Stimulated activated naive B cell treated with anti-CD40 and anti-IgM and Interleukin-4, amounts not matched to agents 10 μg/mL and 1 μg/mL and 100 μg/mL, for 72 hours (primary cell): ENCODE results near the gene ZBTB7B.

ENCODE experiments used
- ATAC-seq, 2 donors: fragments of 150-1000 bp; cut with Tn5 transposase; replicated peaks; 2 replicates each; pipeline ENCODE4 v1.10.0; 2021; ENCODE audit warnings: moderate library complexity in 1 of 2
- DNase-seq: peaks from one replicate; pipeline ENCODE4 v3.0.0; 2021
- H3K27ac Mint-ChIP-seq: one replicate; pipeline ENCODE4 v1.8.0; 2022; ENCODE audit warnings: mild to moderate bottlenecking, mixed read lengths
- H3K27me3 Mint-ChIP-seq, 2 donors: one replicate each; pipeline ENCODE4 v1.8.0; 2022; ENCODE audit warnings: mixed read lengths in 2 of 2
- H3K36me3 Mint-ChIP-seq, 2 donors: one replicate each; pipeline ENCODE4 v1.8.0; 2022; ENCODE audit warnings: mixed read lengths in 2 of 2, mild to moderate bottlenecking in 1 of 2
- H3K4me1 Mint-ChIP-seq, 2 donors: one replicate each; pipeline ENCODE4 v1.8.0; 2022; ENCODE audit warnings: mixed read lengths in 2 of 2, mild to moderate bottlenecking in 1 of 2
- H3K4me3 Mint-ChIP-seq, 2 donors: one replicate each; pipeline ENCODE4 v1.8.0; 2022; ENCODE audit warnings: mild to moderate bottlenecking in 2 of 2, mixed read lengths in 2 of 2, moderate library complexity in 1 of 2
- H3K9me3 Mint-ChIP-seq, 2 donors: one replicate each; pipeline ENCODE4 v1.8.0; 2022; ENCODE audit warnings: mixed read lengths in 2 of 2, mild to moderate bottlenecking in 1 of 2

The ZBTB7B gene

GRCh38 chr1:155018617-155019348 is 16.2 kb downstream of the ZBTB7B start:
- H3K27me3 Mint-ChIP-seq = no peaks in the 10 kb centered on the region
- H3K27ac Mint-ChIP-seq = peak overlapping the region; percentile 82
- ATAC-seq = no peak
- peaks cover 33 to 74% of the 10 kb centered on the region in 2 donors for H3K4me1 Mint-ChIP-seq
- H3K4me3 Mint-ChIP-seq = peak overlapping the region in 1 of 2 donors; percentile 85
- H3K9me3 Mint-ChIP-seq = no peaks in the 10 kb centered on the region
- DNase-seq = no peak
- peaks cover 16 to 22% of the 10 kb centered on the region in 2 donors for H3K36me3 Mint-ChIP-seq

- Mint-ChIP-seq H3K4me1 (peaks cover 32 to 66% of the 10 kb centered on the region in 2 donors), H3K36me3 (peaks cover 16 to 22% of the 10 kb centered on the region in 2 donors), H3K9me3 (no peaks in the 10 kb centered on the region), H3K4me3 (peak overlapping the region; percentile 2 to 39), H3K27me3 (no peaks in the 10 kb centered on the region), H3K27ac (peak overlapping the region; percentile 82)
- ATAC-seq (no peak), DNase-seq (no peak)
Observed at GRCh38 chr1:155019377-155020245, 17.0 kb downstream of the ZBTB7B start.

GRCh38 chr1:155022136-155022926 is 19.7 kb downstream of the ZBTB7B start:
- DNase-seq = no peak
- Mint-ChIP-seq H3K27me3 (no peaks in the 10 kb centered on the region), H3K9me3 (no peaks in the 10 kb centered on the region), H3K27ac (no peak overlapping the region), H3K36me3 (peaks cover 8 to 11% of the 10 kb centered on the region in 2 donors), H3K4me3 (no peak overlapping the region), H3K4me1 (peaks cover 14 to 43% of the 10 kb centered on the region in 2 donors)
- no peak for ATAC-seq

GRCh38 chr1:155022927-155023236 is 20.3 kb downstream of the ZBTB7B start:
- no peak for ATAC-seq

GRCh38 chr1:155023627-155024026 is 21.0 kb downstream of the ZBTB7B start:
- no peak overlapping the region for H3K27ac Mint-ChIP-seq
- DNase-seq (no peak), ATAC-seq (no peak)
- no peaks in the 10 kb centered on the region for H3K27me3 Mint-ChIP-seq
- no peaks in the 10 kb centered on the region for H3K9me3 Mint-ChIP-seq
- H3K4me1 Mint-ChIP-seq = peaks cover 11 to 31% of the 10 kb centered on the region in 2 donors
- no peak overlapping the region for H3K4me3 Mint-ChIP-seq
- peaks cover 8 to 11% of the 10 kb centered on the region in 2 donors for H3K36me3 Mint-ChIP-seq

More at GRCh38 chr1:155022927-155023236, 20.3 kb downstream of the ZBTB7B start:
- no peaks in the 10 kb centered on the region for H3K9me3 Mint-ChIP-seq
- peaks cover 8 to 11% of the 10 kb centered on the region in 2 donors for H3K36me3 Mint-ChIP-seq
- H3K4me3 Mint-ChIP-seq = no peak overlapping the region
- no peak for DNase-seq
- no peak overlapping the region for H3K27ac Mint-ChIP-seq
- H3K27me3 Mint-ChIP-seq = no peaks in the 10 kb centered on the region
- H3K4me1 Mint-ChIP-seq = peaks cover 13 to 39% of the 10 kb centered on the region in 2 donors

GRCh38 chr1:155024315-155024714 is 21.7 kb downstream of the ZBTB7B start:
- ATAC-seq (no peak), DNase-seq (no peak)
- Mint-ChIP-seq H3K4me3 (no peak overlapping the region), H3K27ac (no peak overlapping the region), H3K36me3 (peaks cover 8 to 9% of the 10 kb centered on the region in 2 donors), H3K27me3 (no peaks in the 10 kb centered on the region), H3K9me3 (no peaks in the 10 kb centered on the region), H3K4me1 (peaks cover 8 to 24% of the 10 kb centered on the region in 2 donors)

GRCh38 chr1:155026154-155026553 is 23.6 kb downstream of the ZBTB7B start:
- Mint-ChIP-seq H3K4me1 (peaks cover 0 to 7% of the 10 kb centered on the region in 2 donors), H3K4me3 (no peak overlapping the region), H3K27ac (no peak overlapping the region), H3K27me3 (no peaks in the 10 kb centered on the region), H3K36me3 (peaks cover 0 to 3% of the 10 kb centered on the region in 2 donors), H3K9me3 (no peaks in the 10 kb centered on the region)
- no peak for DNase-seq
- ATAC-seq = no peak

GRCh38 chr1:155026588-155026987 is 24.0 kb downstream of the ZBTB7B start:
- no peaks in the 10 kb centered on the region for H3K27me3 Mint-ChIP-seq
- H3K9me3 Mint-ChIP-seq = no peaks in the 10 kb centered on the region
- H3K4me1 Mint-ChIP-seq = peaks cover 0 to 2% of the 10 kb centered on the region in 2 donors
- H3K36me3 Mint-ChIP-seq = peaks cover 0 to 1% of the 10 kb centered on the region in 2 donors
- no peak for DNase-seq
- no peak overlapping the region for H3K27ac Mint-ChIP-seq
- no peak overlapping the region for H3K4me3 Mint-ChIP-seq
- no peak for ATAC-seq

- H3K27ac Mint-ChIP-seq = no peak overlapping the region
Observed at GRCh38 chr1:155029513-155030242, 27.1 kb downstream of the ZBTB7B start.

GRCh38 chr1:155030243-155030795 is 27.7 kb downstream of the ZBTB7B start:
- Mint-ChIP-seq H3K4me3 (no peak overlapping the region), H3K9me3 (no peaks in the 10 kb centered on the region), H3K4me1 (no peaks in the 10 kb centered on the region), H3K36me3 (no peaks in the 10 kb centered on the region), H3K27me3 (peaks cover 0 to 4% of the 10 kb centered on the region in 2 donors), H3K27ac (no peak overlapping the region)
- DNase-seq (no peak), ATAC-seq (no peak)

More at GRCh38 chr1:155029513-155030242, 27.1 kb downstream of the ZBTB7B start:
- DNase-seq = no peak
- H3K9me3 Mint-ChIP-seq = no peaks in the 10 kb centered on the region
- H3K36me3 Mint-ChIP-seq = no peaks in the 10 kb centered on the region
- peaks cover 0 to under 1% of the 10 kb centered on the region in 2 donors for H3K27me3 Mint-ChIP-seq
- ATAC-seq = no peak
- H3K4me3 Mint-ChIP-seq = no peak overlapping the region
- H3K4me1 Mint-ChIP-seq = no peaks in the 10 kb centered on the region

- H3K9me3 Mint-ChIP-seq = no peaks in the 10 kb centered on the region
- H3K4me1 Mint-ChIP-seq = no peaks in the 10 kb centered on the region
- no peak overlapping the region for H3K4me3 Mint-ChIP-seq
- ATAC-seq (no peak), DNase-seq (no peak)
- peaks cover 0 to 4% of the 10 kb centered on the region in 2 donors for H3K27me3 Mint-ChIP-seq
- H3K36me3 Mint-ChIP-seq = no peaks in the 10 kb centered on the region
- H3K27ac Mint-ChIP-seq = no peak overlapping the region
Observed at GRCh38 chr1:155030899-155031298, 28.3 kb downstream of the ZBTB7B start.

GRCh38 chr1:155032886-155033285 is 30.3 kb downstream of the ZBTB7B start:
- H3K36me3 Mint-ChIP-seq = no peaks in the 10 kb centered on the region
- H3K4me1 Mint-ChIP-seq = no peaks in the 10 kb centered on the region
- peaks cover 2 to 13% of the 10 kb centered on the region in 2 donors for H3K27me3 Mint-ChIP-seq
- ATAC-seq (no peak), DNase-seq (no peak)
- H3K4me3 Mint-ChIP-seq = no peak overlapping the region
- no peak overlapping the region for H3K27ac Mint-ChIP-seq
- no peaks in the 10 kb centered on the region for H3K9me3 Mint-ChIP-seq

GRCh38 chr1:155033524-155033923 is 30.9 kb downstream of the ZBTB7B start, which contains the start of the genes DCST1 and DCST2:
DCST1 (plus strand) TSS chr1:155033824; CDS start chr1:155034037, 213 bp downstream.
DCST2 (minus strand) TSS chr1:155033781; CDS start chr1:155033701, 80 bp downstream.
- H3K36me3 Mint-ChIP-seq = no peaks in the 10 kb centered on the region
- DNase-seq = no peak
- ATAC-seq = no peak
- H3K27me3 Mint-ChIP-seq = peaks cover 6 to 20% of the 10 kb centered on the region in 2 donors
- H3K27ac Mint-ChIP-seq = no peak within 1 kb of the TSS
- no peak within 1 kb of the TSS for H3K4me3 Mint-ChIP-seq
- H3K9me3 Mint-ChIP-seq = no peaks in the 10 kb centered on the region
- H3K4me1 Mint-ChIP-seq = no peaks in the 10 kb centered on the region
